Stimulated activated CD4-positive, alpha-beta T cell treated with anti-CD3 and anti-CD28 coated beads, Interleukin-4, amount 100 ng/mL, for 24 hours (primary cell): ENCODE measurements around the gene CEBPZOS.

Source experiments
- DNase-seq: peaks from one replicate; pipeline ENCODE4 v3.0.0-alpha.2; 2020

CEBPZOS gene

DNA sequence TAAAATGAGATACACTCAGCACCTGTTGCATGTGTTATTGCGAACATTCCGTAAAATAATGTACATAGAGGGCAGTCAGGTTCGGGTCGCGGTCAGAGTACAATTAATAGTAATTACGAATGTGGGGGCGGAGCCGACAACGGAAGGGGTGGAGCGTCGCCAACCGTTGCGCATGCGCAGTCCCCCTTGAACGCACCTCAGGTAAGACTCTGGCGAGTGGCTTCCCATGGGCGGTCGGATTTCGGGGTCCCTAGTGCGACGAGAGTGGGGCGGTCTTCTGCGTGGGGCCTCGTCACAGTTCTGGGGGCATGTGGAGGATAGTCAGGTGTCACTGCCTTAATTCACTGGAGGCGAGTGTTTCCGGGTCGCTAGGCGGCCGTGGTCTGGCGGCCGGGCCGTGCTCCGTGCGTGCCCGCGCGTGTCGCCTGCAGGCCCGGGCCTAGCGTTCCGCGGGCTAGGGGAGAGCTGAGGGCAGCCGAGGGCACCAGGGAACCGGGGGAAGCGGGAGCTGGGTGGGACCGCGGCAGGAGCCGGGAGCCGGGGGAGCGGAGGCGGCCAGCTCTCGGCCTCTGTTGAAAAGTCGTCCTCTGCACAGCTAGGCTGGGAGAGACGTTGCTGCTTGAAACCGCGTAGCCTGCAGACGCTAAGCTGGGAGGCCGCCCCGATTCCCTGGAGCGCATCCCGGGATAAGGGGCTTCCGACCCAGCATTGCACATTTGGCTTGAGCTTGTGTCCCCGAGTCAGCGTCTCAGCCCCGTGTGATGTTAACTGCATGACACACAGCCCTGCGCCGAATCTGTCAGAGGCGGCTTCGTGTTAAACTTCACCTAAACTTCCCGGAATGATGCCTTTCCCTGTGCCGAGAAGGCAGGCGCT, at the start of gene CEBPZOS:
Gene CEBPZOS (plus strand): TSS at position 177 of the 876 bp plus-strand sequence. CDS start 3,209 bp downstream, outside the sequence.
- peak; percentile 90 for DNase-seq

- DNase-seq: no peak
Measured at GRCh38 chr2:37148325-37148724, 48.0 kb upstream of the CEBPZOS start.

- no peak for DNase-seq
Measured at GRCh38 chr2:37149626-37150322, 46.5 kb upstream of the CEBPZOS start.

DNA sequence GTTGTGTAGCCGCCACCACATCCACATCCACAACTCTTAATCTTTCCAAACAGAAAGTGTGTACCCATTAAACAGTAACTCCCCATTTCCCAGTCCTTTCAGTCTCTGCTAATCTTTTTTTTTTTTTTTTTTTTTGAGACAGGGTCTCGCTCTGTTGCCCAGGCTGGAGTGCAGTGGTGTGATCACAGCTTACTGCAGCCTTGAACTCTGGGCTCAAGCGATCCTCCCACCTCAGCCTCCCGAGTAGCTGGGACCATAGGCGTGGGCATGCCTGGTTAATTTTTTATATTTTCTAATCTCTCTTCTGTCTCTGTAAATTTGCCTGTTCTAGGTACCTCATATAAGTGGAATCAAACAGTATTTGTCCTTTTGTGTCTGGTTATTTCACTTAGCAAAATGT, 43.1 kb upstream of the CEBPZOS start:
- DNase-seq: no peak

- no peak for DNase-seq
Measured at GRCh38 chr2:37154785-37155184, 41.5 kb upstream of the CEBPZOS start.

GRCh38 chr2:37156071-37156856, 40.0 kb upstream of the CEBPZOS start:
- peak; percentile 38 for DNase-seq

DNA sequence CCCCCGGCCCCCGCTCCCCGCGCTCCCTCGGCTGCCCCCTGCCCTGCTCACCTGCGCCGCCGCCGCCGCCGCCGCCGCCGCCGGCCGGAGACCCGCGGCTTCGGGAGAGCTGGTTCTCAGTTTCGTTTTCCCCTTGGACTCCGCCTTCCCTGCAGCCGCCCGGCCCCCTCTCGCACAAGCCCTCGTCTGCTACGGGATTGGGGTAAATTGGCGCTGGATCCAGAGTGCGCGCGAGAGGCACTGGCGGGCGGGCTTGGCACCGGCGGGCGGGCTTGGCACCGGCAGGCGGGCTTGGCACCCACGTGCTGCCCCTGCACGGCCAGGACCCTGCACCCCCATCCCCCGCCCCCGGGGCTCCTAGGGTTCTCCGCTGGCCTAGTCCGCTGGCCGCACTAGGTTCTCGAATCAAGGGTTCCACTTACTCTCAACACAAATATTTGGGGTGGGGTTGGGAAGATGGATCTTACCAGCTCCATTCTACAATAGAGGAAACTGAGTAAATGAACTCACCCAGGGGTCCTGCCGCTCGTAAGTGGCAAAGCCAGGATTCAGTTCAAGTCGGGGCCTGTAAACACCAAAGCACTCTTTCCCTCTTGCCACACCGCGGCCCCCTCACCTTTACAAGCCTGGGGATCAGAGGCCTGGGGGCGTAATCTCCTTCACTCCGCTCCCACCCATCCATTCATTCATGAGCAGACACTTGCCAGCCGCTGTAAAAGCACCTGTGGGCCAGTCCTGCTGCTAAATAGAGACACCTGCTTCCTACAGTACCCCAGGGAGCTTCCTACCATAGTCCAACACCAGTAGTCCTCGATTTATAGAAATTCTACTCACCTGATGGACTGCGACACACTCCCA, 39.2 kb upstream of the CEBPZOS start, which contains the start of gene EIF2AK2:
Gene EIF2AK2 (minus strand): TSS at position 124 of the 858 bp plus-strand sequence. CDS start 9,174 bp downstream, outside the sequence.
- peak; percentile 79 for DNase-seq

DNA sequence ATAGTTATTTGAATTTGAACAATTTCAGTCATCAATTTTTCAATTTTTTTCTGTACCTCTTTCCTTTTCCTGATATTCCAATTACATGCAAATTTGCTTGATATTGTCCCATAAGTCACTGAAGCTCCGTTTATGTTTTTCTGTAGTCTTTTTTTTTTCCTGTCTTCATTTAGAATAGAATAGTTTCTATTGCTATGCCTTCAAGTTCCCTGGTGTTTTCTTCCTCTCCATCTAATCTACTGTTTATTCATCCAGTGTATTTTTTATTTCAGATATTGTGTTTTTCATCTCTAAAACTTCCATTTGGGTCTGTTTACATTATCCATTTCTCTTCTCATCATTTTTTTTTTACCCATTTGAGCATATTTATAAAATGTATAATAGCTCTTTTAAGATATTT, 31.5 kb upstream of the CEBPZOS start:
- DNase-seq: no peak

GRCh38 chr2:37167636-37168180, 28.6 kb upstream of the CEBPZOS start:
- DNase-seq: no peak

DNA sequence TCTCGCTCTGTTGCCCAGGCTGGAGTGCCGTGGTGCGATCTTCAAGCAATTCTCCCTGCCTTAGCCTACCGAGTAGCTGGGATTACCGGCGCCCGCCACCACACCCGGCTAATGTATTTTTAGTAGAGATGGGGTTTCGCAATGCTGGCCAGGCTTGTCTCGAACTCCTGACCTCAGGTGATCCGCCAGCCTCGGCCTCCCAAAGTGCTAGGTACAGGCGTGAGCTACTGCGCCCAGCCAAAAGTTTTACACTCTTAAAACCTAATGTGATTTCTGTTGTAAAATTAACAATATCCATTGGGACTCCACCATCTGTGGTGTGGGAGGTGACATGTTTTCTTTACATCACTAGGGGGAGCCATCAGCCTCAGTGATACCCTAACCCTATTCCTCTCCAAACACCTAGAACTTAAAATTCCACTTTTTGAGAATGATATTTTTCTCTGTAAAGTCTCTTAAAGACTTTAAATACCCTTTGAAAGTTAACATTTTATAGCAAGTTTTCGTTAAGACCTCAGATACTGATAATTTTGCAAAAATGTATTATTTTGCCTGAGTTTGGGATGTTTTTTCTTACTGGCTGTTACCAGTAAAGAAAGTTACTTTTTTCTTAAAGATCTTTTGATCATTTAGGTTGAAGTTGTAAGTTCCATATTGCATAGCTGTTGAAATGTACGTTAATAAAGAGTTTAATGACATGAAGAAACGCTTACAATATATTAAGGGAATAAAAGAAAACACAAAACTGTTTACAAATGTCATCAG, 27.9 kb upstream of the CEBPZOS start:
- peak; percentile 41 for DNase-seq

GRCh38 chr2:37171624-37171950, 24.7 kb upstream of the CEBPZOS start:
- no peak for DNase-seq

GRCh38 chr2:37173741-37174140, 22.6 kb upstream of the CEBPZOS start:
- DNase-seq: no peak

- no peak for DNase-seq
Measured at GRCh38 chr2:37180006-37180639, 16.2 kb upstream of the CEBPZOS start.

- no peak for DNase-seq
Measured at GRCh38 chr2:37180640-37181039, 15.7 kb upstream of the CEBPZOS start.

- no peak for DNase-seq
Measured at GRCh38 chr2:37181726-37182684, 14.3 kb upstream of the CEBPZOS start.

GRCh38 chr2:37188570-37188969, 7.7 kb upstream of the CEBPZOS start, which contains the start of gene SULT6B1:
Gene SULT6B1 (minus strand): TSS chr2:37188670. CDS start chr2:37188640, 30 bp downstream.
- no peak for DNase-seq

DNA sequence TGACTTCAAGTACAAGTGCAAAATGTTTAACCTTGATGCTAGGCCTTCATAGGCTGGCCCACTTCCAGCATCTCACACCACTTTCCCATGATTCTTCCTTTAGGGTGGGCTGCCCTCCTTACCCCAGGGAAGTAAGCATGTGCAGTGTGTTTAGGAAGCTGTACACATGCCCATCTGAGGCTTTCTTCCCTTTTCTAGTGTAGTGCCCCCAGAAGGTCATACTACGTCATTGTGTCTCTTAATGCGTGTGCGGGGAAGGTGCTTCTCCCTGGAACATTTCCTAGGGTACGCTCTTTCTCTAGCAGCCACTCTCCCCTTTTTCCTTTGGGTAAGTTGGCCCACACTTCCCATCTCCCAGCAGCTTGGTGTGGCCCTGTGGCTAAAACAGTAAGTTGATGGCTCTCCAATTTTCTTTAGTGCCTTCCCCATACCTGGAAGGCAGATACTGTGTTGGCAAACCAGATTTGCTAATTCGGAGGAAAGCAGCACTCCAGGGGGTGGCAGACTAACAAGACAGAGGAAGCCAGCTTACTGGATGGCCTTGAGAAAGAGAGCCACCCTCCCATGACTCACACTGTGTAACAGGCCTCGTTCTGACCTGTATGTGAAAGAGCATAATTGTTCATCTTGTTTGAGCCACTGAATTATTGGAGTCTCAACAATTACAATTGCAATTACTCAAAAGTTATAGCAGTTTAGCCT, 6.7 kb upstream of the CEBPZOS start:
- no peak for DNase-seq

DNA sequence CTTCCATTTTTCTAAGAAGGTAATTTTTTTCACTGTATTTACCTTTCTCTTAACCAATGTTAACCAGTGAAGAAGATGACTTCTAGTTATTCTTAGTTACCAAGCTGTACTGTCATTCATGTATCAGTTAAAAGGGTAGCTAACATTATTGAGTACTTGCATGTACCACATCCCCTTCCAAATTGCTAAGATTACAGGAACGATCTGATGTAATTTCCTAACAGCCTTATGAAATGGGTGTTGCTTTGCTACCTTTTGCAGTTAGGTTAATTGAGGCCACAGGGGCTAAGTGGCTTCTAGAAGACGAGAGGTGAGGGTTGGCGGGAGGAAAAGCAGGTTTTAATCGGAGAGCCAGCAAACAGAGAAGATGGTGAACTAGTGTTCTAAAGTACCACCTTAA, 6.0 kb upstream of the CEBPZOS start:
- no peak for DNase-seq

DNA sequence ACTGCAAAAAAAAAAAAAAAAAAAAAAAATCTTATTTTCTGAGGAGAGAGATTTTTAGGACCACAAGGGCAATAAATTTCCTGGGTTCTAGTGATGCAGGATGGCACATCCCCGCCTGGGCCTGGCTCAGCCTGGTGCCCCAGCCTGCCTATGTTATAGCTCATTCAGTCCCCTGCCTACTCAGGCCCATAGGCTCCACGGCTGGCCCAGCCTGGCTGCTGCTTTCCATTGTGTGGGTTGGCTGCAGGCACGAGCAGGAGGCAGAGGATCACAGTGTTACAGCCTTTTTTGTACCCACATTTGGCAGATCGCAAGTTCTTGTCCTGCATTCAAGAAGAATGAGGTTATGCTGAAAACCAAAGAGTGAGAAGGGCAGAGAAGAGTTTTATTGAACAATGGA, 5.0 kb upstream of the CEBPZOS start:
- DNase-seq: no peak
